Measurements from ENCODE around the gene MEGF6. TPM values are rescaled to one million over a fixed set of nuclear protein-coding genes. Genes with fewer than 3 reads are reported as not detected.

The MEGF6 gene
- total and polyA plus RNA-seq, 2 donors (not counting 3 experiments of a cell fraction or from before 2014, with no cell fraction given) = 22.5 to 63.7 TPM

- Histone ChIP-seq H3K4me3 (replicated peaks in 1 of 3; ENCODE audit: insufficient read depth in 1 of 3, low read depth in 1 of 3, low read length in 3 of 3) (no peak overlapping the region), H4K20me1 (replicated peaks; ENCODE audit: control insufficient read depth, extremely low read depth, insufficient read depth, low read length) (no peaks in the 10 kb centered on the region), H3K9me1 (replicated peaks; ENCODE audit: control insufficient read depth, extremely low read depth, insufficient read depth, low read length) (no peaks in the 10 kb centered on the region), H3K79me2 (ENCODE audit: control insufficient read depth, insufficient read depth, low read length) (no peaks in the 10 kb centered on the region), H3K4me1 (ENCODE audit: control insufficient read depth, extremely low read depth, insufficient read depth, low read length) (peaks cover 17% of the 10 kb centered on the region), H3K36me3 (ENCODE audit: control insufficient read depth in 2 of 2, extremely low read depth in 1 of 2, insufficient read depth in 2 of 2, low read length in 2 of 2) (no peaks in the 10 kb centered on the region), H3K27me3 (ENCODE audit: control insufficient read depth in 2 of 2, insufficient read depth in 2 of 2, low read length in 2 of 2) (no peaks in the 10 kb centered on the region), H2AFZ (ENCODE audit: low read depth, low read length) (peak overlapping the region; percentile 24), H3K4me2 (ENCODE audit: insufficient read depth, low read length) (no peak overlapping the region), H3K9me3 (replicated peaks; ENCODE audit: control insufficient read depth, insufficient read depth, low read length) (no peaks in the 10 kb centered on the region), H3K9ac (replicated peaks; ENCODE audit: extremely low read depth, insufficient read depth, low read length) (no peak overlapping the region), H3K27ac (ENCODE audit: insufficient read depth, low read depth, low read length) (peak overlapping the region; percentile 8)
- DNase-seq (ENCODE audit: low read depth, low spot score) = peak; percentile 47
- BruUV-seq (replicated peaks) = no TSS peak
- peak; percentile 72 for FAIRE-seq
- TF ChIP-seq MAX (IDR thresholded peaks at IDR 0.05; ENCODE audit: insufficient read depth, insufficient read length) = no peak
- no peak for TF ChIP-seq POLR2AphosphoS5 (IDR thresholded peaks at IDR 0.05; ENCODE audit: insufficient read depth, low read depth, low read length)
- no peak for TF ChIP-seq MYC (IDR thresholded peaks at IDR 0.05; ENCODE audit: low read depth, low read length)
- TF ChIP-seq CTCF (IDR thresholded peaks at IDR 0.05; ENCODE audit: extremely low read depth in 1 of 2, insufficient read depth in 1 of 2, low read depth in 1 of 2, low read length in 2 of 2) = no peak
- TF ChIP-seq POLR2A (IDR thresholded peaks at IDR 0.05; ENCODE audit: low read depth, low read length) = no peak
- TF ChIP-seq JUN (IDR thresholded peaks at IDR 0.05; ENCODE audit: borderline replicate concordance, insufficient read depth, insufficient read length, low read depth) = no peak
- no peak for TF ChIP-seq FOS (IDR thresholded peaks at IDR 0.05; ENCODE audit: borderline replicate concordance, insufficient read depth, low read length)
- TF ChIP-seq EZH2 (IDR thresholded peaks at IDR 0.05; ENCODE audit: borderline replicate concordance, low read depth, low read length, severe bottlenecking) = no peak
- no peak for TF ChIP-seq GATA2 (IDR thresholded peaks at IDR 0.05; ENCODE audit: insufficient read depth, insufficient read length, low read depth, low read length)
- CTCF ChIA-PET = interaction anchor here (0.7 to 1.4 kb wide), 6 partner anchors 12 to 87 kb away, joined by 3 to 6 read pairs (median 4); no protein-coding TSS in a partner anchor
- POLR2A ChIA-PET = no interaction called here
- intact Hi-C loops (cut with micrococcal nuclease) (loop anchor here (1.0 to 2.0 kb wide), 3 partner anchors 36 to 71 kb away; partner anchors contain the start of gene MEGF6), dilution Hi-C loops (cut with MboI; ENCODE audit: extremely low pct_ligation_motif_present, low sequenced_read_pairs) (no loop called here)
Observed at GRCh38 chr1:3539707-3540425, 71.4 kb downstream of the MEGF6 start.

Measured in endothelial cell of umbilical vein (primary cell).